GM20000 (cell line): ENCODE measurements around the gene ASCL4.

Experiments
- DNase-seq: peaks from one replicate; pipeline ENCODE4 v3.0.0; 2012; ENCODE audit warnings: low spot score
- CTCF ChIP-seq: IDR thresholded peaks from 2 replicates; pipeline ENCODE4 v1.5.1; 2012; ENCODE audit warnings: mild to moderate bottlenecking, control low read depth; ENCODE audit errors: extremely low read depth, missing control alignments

Gene ASCL4

GRCh38 chr12:107736914-107737313 lies 37.6 kb upstream of the ASCL4 start:
- peak; percentile 0 for TF ChIP-seq CTCF
- DNase-seq = peak; percentile 68

GRCh38 chr12:107748472-107748871 lies 26.0 kb upstream of the ASCL4 start:
- no peak for TF ChIP-seq CTCF
- no peak for DNase-seq

GRCh38 chr12:107749083-107749482 lies 25.4 kb upstream of the ASCL4 start:
- no peak for TF ChIP-seq CTCF
- no peak for DNase-seq

- no peak for TF ChIP-seq CTCF
- no peak for DNase-seq
These were observed 15.1 kb upstream of the ASCL4 start for GRCh38 chr12:107759410-107759809.

GRCh38 chr12:107760207-107760808 lies 14.2 kb upstream of the ASCL4 start:
- peak; percentile 51 for DNase-seq
- no peak for TF ChIP-seq CTCF

- DNase-seq = peak; percentile 99
- peak; percentile 87 for TF ChIP-seq CTCF
These were observed 13.5 kb upstream of the ASCL4 start, which contains the start of gene PRDM4 for GRCh38 chr12:107760809-107761501. PRDM4 (minus strand) TSS chr12:107761137; CDS start chr12:107760515, 622 bp downstream.

- DNase-seq = no peak
- TF ChIP-seq CTCF = no peak
These were observed 13.0 kb upstream of the ASCL4 start for GRCh38 chr12:107761502-107761904.
